GM12874 (cell line): ENCODE measurements around the gene OPA1.
A peak's percentile ranks its signal among the peaks of the same experiment; 100 is the strongest.

Experiments
- CTCF ChIP-seq: IDR thresholded peaks from 2 replicates; pipeline ENCODE4 v1.5.1; 2011; ENCODE audit warnings: low read depth, mild to moderate bottlenecking, control low read depth, low read length, moderate library complexity; ENCODE audit not compliant: insufficient read depth

OPA1 gene

DNA sequence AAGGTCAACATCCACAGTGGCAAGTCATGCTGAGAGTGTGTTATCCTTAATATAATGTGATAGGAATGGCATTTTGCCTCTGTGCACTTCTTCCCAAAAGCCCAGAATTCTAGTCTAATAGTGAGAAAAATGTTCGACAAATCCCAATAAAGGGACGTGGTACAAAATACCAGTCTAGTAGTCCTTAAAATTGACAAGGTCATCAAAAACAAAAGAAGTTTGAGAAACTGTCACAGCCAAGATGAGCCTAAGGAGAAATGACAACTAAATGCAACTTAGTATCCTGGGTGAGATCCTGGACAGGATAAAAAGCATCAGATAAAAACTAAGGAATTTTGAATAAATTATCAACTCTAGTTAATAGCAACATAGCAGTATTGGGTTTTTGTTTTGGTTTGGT, 23.9 kb upstream of the OPA1 start:
- TF ChIP-seq CTCF, result no peak

GRCh38 chr3:193572426-193572908, 20.5 kb upstream of the OPA1 start:
- peak; percentile 78 for TF ChIP-seq CTCF

DNA sequence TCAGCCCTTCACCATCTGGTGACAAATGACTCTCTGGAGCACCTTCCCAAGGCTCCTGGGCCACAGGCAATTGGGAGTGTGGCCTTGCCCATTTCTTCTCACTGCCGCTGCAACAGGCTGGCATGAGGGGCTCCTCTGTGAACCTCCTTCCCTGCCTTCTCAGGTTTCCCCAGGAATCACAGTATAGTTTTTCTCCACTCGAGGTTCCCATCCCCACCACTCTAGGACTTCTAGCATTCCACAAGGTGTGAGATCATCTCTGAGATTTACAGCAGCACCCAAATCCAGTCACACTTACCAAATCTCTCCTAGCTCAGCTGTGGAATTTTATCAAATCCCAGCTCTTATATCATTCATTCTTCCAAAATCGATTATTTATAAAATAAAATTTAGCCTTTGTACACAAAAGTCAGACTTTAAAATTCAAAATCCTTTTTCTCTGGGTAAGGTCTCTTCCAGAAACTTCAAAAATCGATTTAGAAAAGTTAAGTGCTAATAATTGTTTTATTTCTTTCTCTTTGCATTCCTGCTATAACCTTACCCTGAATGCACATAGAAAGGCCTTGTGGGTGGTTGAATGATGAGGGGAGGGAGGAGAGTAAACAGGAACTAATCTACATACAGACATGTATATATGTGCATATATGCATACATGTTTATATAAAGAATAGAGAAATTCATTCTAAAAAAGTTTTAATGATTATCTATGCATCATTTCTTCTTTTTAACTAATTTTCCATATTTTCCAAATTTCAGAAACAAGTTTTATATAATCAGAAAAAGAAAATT, 19.4 kb upstream of the OPA1 start:
- TF ChIP-seq CTCF, result no peak

- no peak for TF ChIP-seq CTCF
Observed at GRCh38 chr3:193574488-193575070, 18.4 kb upstream of the OPA1 start.

DNA sequence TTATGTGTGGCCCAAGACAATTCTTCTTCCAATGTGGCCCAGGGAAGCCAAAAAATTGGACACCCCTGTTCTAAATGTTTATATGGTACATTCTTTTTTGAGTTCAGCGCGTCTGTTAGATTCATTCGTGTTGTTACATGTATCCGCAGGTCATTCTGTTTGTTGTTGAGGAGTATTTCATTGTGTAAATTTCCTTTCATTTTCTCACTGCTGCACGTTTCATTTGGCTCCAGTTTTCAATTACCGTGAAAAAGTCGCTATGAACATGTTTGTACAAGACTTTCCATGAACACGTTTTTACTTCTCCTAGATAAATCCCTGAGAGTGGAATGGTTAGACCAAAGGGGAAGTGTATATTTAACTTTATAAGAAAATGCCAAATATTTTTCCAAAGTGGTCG, 7.5 kb upstream of the OPA1 start:
- no peak for TF ChIP-seq CTCF

DNA sequence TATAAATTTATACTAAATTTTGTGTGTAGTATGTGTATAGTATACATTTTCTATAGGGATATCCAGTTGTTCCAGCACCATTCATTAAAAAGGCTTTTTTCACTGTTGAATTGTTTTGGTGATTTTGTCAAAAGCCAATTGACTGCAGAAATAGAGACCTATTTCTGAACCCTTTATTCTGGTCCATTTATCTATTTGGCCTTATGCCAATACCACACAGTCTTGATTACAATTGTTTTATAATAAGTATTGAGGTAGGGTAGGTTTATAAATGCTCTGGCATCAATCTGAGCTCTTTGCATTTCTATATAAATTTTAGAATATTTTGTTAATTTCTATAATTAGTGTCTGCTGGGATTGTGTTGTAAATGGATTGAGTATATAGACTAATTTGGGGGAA, 6.5 kb upstream of the OPA1 start:
- TF ChIP-seq CTCF, result no peak

GRCh38 chr3:193589129-193589528, 3.9 kb upstream of the OPA1 start:
- TF ChIP-seq CTCF, result no peak
